ENCODE results near the gene RPS23.

RPS23 gene

DNA sequence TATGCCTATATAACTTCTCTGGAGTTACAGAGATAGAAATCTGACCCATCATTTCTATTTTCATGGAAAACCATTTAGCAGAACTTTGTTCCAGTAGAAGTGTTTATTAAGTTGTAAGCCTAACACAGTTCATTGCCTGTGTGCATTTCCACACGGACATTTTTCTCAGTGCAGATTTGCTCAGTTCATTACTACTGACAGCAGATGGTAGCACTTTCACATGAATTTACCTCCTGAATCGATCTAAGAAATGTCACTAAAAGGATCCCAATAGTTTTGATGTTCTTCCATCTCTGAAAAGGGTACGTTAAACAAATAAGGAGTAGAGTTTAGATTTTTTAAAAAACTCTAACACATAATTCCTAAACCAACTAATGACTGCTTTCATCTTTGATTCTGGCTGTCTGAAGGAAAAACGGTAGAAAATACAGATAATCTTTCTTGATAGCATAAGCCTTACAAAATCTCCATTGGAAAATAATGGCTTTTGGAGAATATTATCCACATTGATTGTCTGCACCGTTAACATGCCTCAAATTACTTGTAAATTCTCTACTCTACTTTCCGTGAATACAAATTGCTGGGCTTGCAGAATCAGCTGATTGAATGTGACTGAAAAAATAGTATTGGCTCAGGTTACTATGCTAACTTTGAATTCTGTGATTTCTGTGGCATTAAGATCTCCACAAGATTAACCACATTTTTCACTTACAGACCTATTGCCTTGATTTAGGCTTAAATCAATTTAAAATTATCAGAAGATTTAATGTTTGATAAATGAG, 33.1 kb downstream of the RPS23 start:
- DNase-seq (ENCODE audit: low read depth, low spot score): no peak

DNA sequence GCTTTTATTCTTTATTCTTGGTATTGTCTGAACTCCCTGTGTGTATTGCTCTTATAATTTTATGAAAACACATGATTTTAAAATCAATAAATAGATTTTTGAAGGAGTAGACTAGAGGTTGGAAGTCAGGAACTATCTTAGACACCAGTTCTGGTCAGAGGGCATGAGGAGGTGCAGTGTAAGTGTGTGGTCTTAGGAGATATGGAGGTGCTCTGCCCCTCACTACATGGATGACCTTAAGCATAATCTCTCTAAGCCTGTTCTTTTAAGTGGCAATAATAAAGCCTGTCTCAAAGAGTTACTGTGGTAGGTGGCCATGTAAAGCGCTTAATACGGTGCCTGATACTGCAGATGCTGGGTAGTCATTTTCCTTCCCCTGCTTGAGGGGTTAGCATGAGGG, 34.0 kb downstream of the RPS23 start:
- no peak for DNase-seq (ENCODE audit: low read depth, low spot score)

DNA sequence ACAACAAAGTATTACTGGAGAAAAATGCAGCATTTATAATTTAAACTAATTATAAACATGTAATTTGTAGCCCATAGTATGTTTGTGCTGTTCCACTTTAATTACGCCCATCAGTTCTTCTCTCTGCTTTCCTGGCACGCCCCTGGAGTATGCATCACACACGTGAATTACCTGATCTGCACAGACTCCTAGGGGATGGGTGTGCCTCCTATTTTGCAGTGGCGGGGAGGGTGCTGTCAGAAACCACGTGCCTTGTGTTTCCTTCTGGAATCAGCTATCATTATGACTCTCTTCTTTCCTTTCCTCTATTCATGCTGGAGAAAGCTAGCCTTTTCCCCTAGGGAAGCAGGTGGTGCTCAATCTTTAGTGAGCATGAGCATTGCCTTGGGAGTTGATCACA, 43.3 kb downstream of the RPS23 start:
- DNase-seq (ENCODE audit: low read depth, low spot score): no peak

DNA sequence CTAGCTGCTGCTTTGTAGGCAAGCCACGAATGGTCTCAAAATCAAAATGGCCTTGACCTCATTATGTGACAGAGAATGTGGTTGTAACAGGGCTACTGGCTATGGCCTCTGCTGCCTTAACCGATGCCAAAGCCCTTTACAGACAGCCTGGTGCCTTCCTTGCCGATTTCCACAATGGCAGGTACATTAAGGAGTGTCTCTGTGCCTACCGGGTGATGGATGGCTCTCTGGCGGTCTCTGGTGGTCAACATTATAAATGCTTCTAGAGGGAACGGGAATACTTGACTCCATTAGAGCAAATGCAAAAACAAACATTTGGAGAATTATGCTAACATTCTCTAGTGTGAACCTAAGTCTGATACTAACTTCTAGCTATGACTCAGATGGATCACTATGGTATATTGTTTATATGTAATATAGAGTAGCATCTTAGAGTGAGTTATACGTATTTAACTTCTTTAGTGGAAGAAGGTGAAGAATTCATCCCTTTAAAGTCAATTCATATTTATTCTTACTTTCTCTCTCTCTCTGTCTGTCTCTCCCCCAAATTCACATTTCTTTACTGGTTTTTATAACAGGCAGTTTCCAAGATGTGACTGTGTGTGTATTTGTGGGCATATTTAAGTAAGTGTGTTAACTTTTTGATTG, 52.5 kb downstream of the RPS23 start:
- peak; percentile 17 for DNase-seq (ENCODE audit: low read depth, low spot score)

Measured in activated naive CD8-positive, alpha-beta T cell treated with anti-CD3 and anti-CD28 coated beads, Interleukin-2, amount 50 U/mL, for 16 hours (primary cell).